ENCODE data around the gene ULBP3.

DNA sequence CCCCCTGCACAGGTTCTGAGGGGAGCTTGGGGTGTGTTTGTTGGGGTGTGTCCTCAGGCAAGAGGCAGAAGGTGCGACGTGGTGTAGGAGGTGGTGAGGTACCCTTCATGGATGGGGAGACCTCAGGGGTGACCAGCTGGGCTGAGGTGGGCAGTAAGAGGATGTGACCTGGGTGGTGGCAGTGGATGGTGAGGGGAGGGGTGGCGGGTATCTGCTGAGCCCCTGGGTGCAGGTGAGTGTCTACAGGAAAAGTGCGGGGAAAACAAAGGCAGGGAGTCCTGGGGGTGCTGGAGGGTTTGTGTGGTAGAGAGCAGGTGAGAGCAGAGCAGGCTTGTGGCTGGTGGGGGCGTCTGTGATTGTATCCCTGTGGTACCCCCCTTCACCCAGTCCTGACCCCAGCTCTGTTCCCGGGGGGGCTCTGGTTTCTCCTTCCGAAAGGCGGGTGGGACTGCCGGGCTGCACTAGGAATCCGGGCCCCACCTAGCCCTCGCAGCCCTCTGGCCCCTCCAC lies 44.2 kb downstream of the ULBP3 start:
- TF ChIP-seq MXI1 (IDR thresholded peaks at IDR 0.05; ENCODE audit: low read depth, low read length) (no peak), RCOR1 (IDR thresholded peaks at IDR 0.05; ENCODE audit: low read length) (no peak)
